NT2/D1 (cell line): ENCODE results near the gene AK3.

Experiments
- SUZ12 ChIP-seq: IDR thresholded peaks from 2 replicates; pipeline ENCODE4 v1.6.1; 2011; ENCODE audit not compliant: insufficient read length, insufficient read depth; ENCODE audit errors: extremely low read depth
- YY1 ChIP-seq: IDR thresholded peaks from 2 replicates; pipeline ENCODE4 v1.6.1; 2011; ENCODE audit not compliant: insufficient read length, insufficient read depth
- ZNF274 ChIP-seq: IDR thresholded peaks from 2 replicates; pipeline ENCODE4 v1.6.1; 2011; ENCODE audit warnings: mild to moderate bottlenecking, low read depth, low read length

- no peak for TF ChIP-seq ZNF274
- no peak for TF ChIP-seq YY1
- TF ChIP-seq SUZ12, result no peak
Observed at GRCh38 chr9:4666042-4666699, 74.8 kb downstream of the AK3 start, which contains the start of gene SPATA6L.
